ENCODE results near the gene METTL6. TPM values are rescaled to one million over a fixed set of nuclear protein-coding genes. Genes with fewer than 3 reads are reported as not detected.

Gene METTL6
- 10 to 100 TPM; 10.5 to 20.7 (median 13.9) TPM for total RNA-seq

DNA sequence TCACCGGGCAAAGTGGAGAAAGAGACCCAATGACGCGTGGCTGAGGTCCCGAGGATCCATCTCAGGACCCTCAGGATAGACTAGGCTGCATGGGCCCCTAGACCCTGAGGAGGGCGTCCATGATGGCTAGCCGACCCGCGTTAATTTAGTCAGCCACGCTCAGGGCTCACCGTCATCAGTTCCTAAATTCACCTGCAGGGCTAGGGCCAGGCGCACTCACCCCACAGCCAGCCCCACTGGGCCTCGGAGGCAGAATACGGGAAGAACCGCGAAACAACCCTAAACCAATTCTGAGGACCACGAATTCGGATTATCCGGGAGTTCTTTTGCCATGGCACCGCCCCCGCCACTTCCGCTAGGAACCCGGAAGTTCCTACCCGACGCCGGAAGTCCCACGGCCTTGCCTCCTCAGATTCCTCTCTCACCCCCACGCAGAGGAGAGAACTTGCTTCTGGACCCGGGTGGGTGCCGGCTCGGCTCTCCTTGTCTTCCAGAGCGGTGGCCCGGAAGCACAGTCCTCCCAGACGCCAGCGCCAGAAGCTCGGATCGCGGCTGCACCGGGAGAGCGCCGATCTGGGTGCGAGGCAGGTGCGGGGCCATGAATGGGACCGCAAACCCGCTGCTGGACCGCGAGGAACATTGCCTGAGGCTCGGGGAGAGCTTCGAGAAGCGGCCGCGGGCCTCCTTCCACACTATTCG lies at the start of gene METTL6, which contains the start of gene EAF1:
Gene METTL6, minus strand, starts transcription at position 363 of the 699 bp plus-strand sequence. CDS start 1,033 bp downstream, outside the sequence.
Gene EAF1, plus strand, starts transcription at position 417 of the 699 bp plus-strand sequence. Its CDS starts 182 bp downstream, at position 599.
- Histone ChIP-seq H3K4me1 (peaks cover 18 to 52% (median 26%) of the 10 kb centered on the region in 4 donors), H3K9me3 (no peaks in the 10 kb centered on the region), H3K27ac (peak within 1 kb of the TSS; percentile 75 to 92 (median 89)), H3K27me3 (no peaks in the 10 kb centered on the region), H3K36me3 (peaks cover 0 to 45% (median 14%) of the 10 kb centered on the region in 4 donors), H3K4me3 (peak within 1 kb of the TSS; percentile 54 to 86 (median 71))
- peak; percentile 87 to 97 for ATAC-seq (ENCODE audit: low FRiP score in 2 of 2)
- peak; percentile 89 to 90 for DNase-seq
- TF ChIP-seq EP300 (IDR thresholded peaks at IDR 0.05), result no peak
- TF ChIP-seq, protein P1, sequence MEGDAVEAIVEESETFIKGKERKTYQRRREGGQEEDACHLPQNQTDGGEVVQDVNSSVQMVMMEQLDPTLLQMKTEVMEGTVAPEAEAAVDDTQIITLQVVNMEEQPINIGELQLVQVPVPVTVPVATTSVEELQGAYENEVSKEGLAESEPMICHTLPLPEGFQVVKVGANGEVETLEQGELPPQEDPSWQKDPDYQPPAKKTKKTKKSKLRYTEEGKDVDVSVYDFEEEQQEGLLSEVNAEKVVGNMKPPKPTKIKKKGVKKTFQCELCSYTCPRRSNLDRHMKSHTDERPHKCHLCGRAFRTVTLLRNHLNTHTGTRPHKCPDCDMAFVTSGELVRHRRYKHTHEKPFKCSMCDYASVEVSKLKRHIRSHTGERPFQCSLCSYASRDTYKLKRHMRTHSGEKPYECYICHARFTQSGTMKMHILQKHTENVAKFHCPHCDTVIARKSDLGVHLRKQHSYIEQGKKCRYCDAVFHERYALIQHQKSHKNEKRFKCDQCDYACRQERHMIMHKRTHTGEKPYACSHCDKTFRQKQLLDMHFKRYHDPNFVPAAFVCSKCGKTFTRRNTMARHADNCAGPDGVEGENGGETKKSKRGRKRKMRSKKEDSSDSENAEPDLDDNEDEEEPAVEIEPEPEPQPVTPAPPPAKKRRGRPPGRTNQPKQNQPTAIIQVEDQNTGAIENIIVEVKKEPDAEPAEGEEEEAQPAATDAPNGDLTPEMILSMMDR (IDR thresholded peaks at IDR 0.05), result peak in 3 of 6 experiments; percentile 22 to 49 (median 34)
- peak in 3 of 4 donors; percentile 27 to 70 (median 44) for TF ChIP-seq POLR2A (IDR thresholded peaks at IDR 0.05)
- peak in 1 of 2 donors; percentile 62 for TF ChIP-seq POLR2AphosphoS5 (IDR thresholded peaks at IDR 0.05)
- WGBS, 2 donors, result 0 to 2% methylated on average over 12 to 38 of the region's 52 CpGs

GRCh38 chr3:15476378-15476777 lies 49.0 kb upstream of the METTL6 start:
- Histone ChIP-seq H3K36me3 (no peaks in the 10 kb centered on the region), H3K27me3 (no peaks in the 10 kb centered on the region), H3K9me3 (peaks cover 0 to 3% (median 0%) of the 10 kb centered on the region in 4 donors), H3K27ac (no peak overlapping the region), H3K4me3 (no peak overlapping the region), H3K4me1 (no peaks in the 10 kb centered on the region)
- TF ChIP-seq, protein P1 (IDR thresholded peaks at IDR 0.05), result no peak
- TF ChIP-seq POLR2AphosphoS5 (IDR thresholded peaks at IDR 0.05), result no peak
- no peak for TF ChIP-seq EP300 (IDR thresholded peaks at IDR 0.05)
- no peak for TF ChIP-seq POLR2A (IDR thresholded peaks at IDR 0.05)
- ATAC-seq (ENCODE audit: low FRiP score in 2 of 2) (no peak), DNase-seq (no peak)
- WGBS, 2 donors, result 77 to 83% methylated on average over 3 of the region's 3 CpGs

- ATAC-seq (ENCODE audit: low FRiP score in 2 of 2) (no peak), DNase-seq (no peak)
- 0 to 72% methylated on average over 1 to 5 of the region's 5 CpGs for WGBS, 2 donors
- Histone ChIP-seq H3K9me3 (peaks cover 0 to 3% (median 0%) of the 10 kb centered on the region in 4 donors), H3K4me3 (no peak overlapping the region), H3K4me1 (no peaks in the 10 kb centered on the region), H3K27me3 (no peaks in the 10 kb centered on the region), H3K27ac (no peak overlapping the region), H3K36me3 (no peaks in the 10 kb centered on the region)
- TF ChIP-seq POLR2A (IDR thresholded peaks at IDR 0.05) (no peak), POLR2AphosphoS5 (IDR thresholded peaks at IDR 0.05) (no peak), EP300 (IDR thresholded peaks at IDR 0.05) (no peak)
- TF ChIP-seq, protein P1 (IDR thresholded peaks at IDR 0.05), result no peak
Measured at GRCh38 chr3:15475161-15475560, 47.8 kb upstream of the METTL6 start.

- H3K9me3 ChIP-seq, result no peaks in the 10 kb centered on the region
- no peak overlapping the region for H3K27ac ChIP-seq
- 77 to 80% methylated on average over 3 of the region's 3 CpGs for WGBS, 2 donors
- no peak for ATAC-seq (ENCODE audit: low FRiP score in 2 of 2)
- TF ChIP-seq POLR2AphosphoS5 (IDR thresholded peaks at IDR 0.05) (no peak), EP300 (IDR thresholded peaks at IDR 0.05) (no peak), POLR2A (IDR thresholded peaks at IDR 0.05) (no peak)
- TF ChIP-seq, protein P1 (IDR thresholded peaks at IDR 0.05), result no peak
- H3K4me3 ChIP-seq, result no peak overlapping the region
- DNase-seq, result no peak
- H3K4me1 ChIP-seq, result no peaks in the 10 kb centered on the region
- H3K27me3 ChIP-seq, result no peaks in the 10 kb centered on the region
- no peaks in the 10 kb centered on the region for H3K36me3 ChIP-seq
Measured at GRCh38 chr3:15471861-15472260, 44.5 kb upstream of the METTL6 start.
